ENCODE data around the gene PCDH15. TPM values are rescaled to one million over a fixed set of nuclear protein-coding genes. Genes with fewer than 3 reads are reported as not detected.

Gene PCDH15
- total and polyA plus RNA-seq, 2 experiments from 2014 or later = 0.29 to 0.66 TPM

DNA sequence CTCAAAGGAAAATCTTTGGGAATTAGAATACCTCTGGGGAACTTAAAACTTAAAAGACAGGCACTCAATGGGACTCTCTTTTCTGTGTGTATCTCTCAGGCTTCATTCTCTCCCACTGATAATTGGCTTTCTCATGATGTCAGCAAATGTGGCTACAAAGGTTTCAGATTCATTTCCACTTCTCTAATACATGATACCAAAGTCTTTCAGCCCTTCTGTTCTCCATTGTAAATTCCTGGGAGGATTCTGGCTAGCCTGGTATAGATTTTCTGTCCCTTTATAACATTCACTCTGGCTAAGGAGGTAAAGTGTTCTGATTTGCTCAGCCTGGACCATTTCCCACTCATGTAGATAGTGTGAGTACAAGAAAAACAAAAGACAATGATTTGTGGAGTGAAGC, 606.2 kb downstream of the PCDH15 start (continued):
- TF ChIP-seq, protein P1, sequence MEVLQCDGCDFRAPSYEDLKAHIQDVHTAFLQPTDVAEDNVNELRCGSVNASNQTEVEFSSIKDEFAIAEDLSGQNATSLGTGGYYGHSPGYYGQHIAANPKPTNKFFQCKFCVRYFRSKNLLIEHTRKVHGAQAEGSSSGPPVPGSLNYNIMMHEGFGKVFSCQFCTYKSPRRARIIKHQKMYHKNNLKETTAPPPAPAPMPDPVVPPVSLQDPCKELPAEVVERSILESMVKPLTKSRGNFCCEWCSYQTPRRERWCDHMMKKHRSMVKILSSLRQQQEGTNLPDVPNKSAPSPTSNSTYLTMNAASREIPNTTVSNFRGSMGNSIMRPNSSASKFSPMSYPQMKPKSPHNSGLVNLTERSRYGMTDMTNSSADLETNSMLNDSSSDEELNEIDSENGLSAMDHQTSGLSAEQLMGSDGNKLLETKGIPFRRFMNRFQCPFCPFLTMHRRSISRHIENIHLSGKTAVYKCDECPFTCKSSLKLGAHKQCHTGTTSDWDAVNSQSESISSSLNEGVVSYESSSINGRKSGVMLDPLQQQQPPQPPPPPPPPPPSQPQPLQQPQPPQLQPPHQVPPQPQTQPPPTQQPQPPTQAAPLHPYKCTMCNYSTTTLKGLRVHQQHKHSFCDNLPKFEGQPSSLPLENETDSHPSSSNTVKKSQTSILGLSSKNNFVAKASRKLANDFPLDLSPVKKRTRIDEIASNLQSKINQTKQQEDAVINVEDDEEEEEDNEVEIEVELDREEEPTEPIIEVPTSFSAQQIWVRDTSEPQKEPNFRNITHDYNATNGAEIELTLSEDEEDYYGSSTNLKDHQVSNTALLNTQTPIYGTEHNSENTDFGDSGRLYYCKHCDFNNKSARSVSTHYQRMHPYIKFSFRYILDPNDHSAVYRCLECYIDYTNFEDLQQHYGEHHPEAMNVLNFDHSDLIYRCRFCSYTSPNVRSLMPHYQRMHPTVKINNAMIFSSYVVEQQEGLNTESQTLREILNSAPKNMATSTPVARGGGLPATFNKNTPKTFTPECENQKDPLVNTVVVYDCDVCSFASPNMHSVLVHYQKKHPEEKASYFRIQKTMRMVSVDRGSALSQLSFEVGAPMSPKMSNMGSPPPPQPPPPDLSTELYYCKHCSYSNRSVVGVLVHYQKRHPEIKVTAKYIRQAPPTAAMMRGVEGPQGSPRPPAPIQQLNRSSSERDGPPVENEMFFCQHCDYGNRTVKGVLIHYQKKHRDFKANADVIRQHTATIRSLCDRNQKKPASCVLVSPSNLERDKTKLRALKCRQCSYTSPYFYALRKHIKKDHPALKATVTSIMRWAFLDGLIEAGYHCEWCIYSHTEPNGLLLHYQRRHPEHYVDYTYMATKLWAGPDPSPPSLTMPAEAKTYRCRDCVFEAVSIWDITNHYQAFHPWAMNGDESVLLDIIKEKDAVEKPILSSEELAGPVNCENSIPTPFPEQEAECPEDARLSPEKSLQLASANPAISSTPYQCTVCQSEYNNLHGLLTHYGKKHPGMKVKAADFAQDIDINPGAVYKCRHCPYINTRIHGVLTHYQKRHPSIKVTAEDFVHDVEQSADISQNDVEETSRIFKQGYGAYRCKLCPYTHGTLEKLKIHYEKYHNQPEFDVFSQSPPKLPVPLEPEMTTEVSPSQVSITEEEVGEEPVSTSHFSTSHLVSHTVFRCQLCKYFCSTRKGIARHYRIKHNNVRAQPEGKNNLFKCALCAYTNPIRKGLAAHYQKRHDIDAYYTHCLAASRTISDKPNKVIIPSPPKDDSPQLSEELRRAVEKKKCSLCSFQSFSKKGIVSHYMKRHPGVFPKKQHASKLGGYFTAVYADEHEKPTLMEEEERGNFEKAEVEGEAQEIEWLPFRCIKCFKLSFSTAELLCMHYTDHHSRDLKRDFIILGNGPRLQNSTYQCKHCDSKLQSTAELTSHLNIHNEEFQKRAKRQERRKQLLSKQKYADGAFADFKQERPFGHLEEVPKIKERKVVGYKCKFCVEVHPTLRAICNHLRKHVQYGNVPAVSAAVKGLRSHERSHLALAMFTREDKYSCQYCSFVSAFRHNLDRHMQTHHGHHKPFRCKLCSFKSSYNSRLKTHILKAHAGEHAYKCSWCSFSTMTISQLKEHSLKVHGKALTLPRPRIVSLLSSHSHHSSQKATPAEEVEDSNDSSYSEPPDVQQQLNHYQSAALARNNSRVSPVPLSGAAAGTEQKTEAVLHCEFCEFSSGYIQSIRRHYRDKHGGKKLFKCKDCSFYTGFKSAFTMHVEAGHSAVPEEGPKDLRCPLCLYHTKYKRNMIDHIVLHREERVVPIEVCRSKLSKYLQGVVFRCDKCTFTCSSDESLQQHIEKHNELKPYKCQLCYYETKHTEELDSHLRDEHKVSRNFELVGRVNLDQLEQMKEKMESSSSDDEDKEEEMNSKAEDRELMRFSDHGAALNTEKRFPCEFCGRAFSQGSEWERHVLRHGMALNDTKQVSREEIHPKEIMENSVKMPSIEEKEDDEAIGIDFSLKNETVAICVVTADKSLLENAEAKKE (CRISPR knock-in tag; IDR thresholded peaks at IDR 0.05) = no peak

DNA sequence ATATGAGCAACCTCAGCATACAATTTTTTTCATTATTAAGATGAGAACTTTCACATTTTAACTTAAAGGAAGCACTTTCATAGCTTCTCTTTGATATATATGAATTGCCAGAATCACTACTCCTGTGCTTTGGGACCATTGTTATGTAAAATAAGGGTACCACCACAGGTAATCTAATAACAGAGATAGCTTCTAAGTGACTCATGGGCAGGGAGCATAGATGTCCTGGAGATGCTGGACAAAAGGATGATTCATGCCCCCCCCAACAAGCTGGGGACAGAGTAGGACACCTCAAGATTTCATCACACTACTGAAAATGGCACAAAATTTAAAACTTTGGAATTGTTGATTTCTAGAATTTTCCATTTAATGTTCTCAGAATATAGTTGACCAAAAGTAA, 641.1 kb downstream of the PCDH15 start:
- Mint-ChIP-seq H3K27me3 (ENCODE audit: insufficient read depth, low read depth, poor library complexity) (no peaks in the 10 kb centered on the region), H3K27ac (no peak overlapping the region), H3K4me1 (no peaks in the 10 kb centered on the region), H3K36me3 (ENCODE audit: low read depth) (peaks cover 19% of the 10 kb centered on the region; the same call in 1 of the 3 replicates), H3K4me3 (no peak overlapping the region), H3K9me3 (peaks cover 15% of the 10 kb centered on the region)
- no peak for TF ChIP-seq STAT1 (IDR thresholded peaks at IDR 0.05; ENCODE audit: unreplicated experiment)
- no peak for TF ChIP-seq EZH2 (IDR thresholded peaks at IDR 0.05; ENCODE audit: low read depth, unreplicated experiment)
- TF ChIP-seq JUNB (IDR thresholded peaks at IDR 0.05; ENCODE audit: unreplicated experiment) = no peak
- no peak for TF ChIP-seq REST (IDR thresholded peaks at IDR 0.05; ENCODE audit: unreplicated experiment)
- no peak for TF ChIP-seq ETS1 (IDR thresholded peaks at IDR 0.05)
- no peak for TF ChIP-seq NANOG (IDR thresholded peaks at IDR 0.05; ENCODE audit: borderline replicate concordance)
- TF ChIP-seq CTCF (conservative IDR thresholded peaks at IDR 0.05; ENCODE audit: low read depth in 2 of 2) = no peak
- TF ChIP-seq CREB1 (CRISPR knock-in tag; IDR thresholded peaks at IDR 0.05; ENCODE audit: low read depth) = no peak
- H3K27ac ChIP-seq (ENCODE audit: low read depth) = no peak overlapping the region
- H3K79me2 ChIP-seq (replicated peaks; ENCODE audit: insufficient read depth) = no peaks in the 10 kb centered on the region
- no peaks in the 10 kb centered on the region for H3K4me1 ChIP-seq (ENCODE audit: insufficient read depth)
- H3K36me3 ChIP-seq (ENCODE audit: insufficient read depth) = no peaks in the 10 kb centered on the region; the same call in 1 of the 2 replicates
- H2AFZ ChIP-seq = no peak overlapping the region
- ATAC-seq (no peak), DNase-seq (ENCODE audit: low spot score) (peak; percentile 2)
- no peak overlapping the region for H3K4me3 ChIP-seq
- no peak overlapping the region for H3K4me2 ChIP-seq
- H3K9me2 ChIP-seq (ENCODE audit: insufficient read depth) = peaks cover 19% of the 10 kb centered on the region; the same call in 1 of the 2 replicates
- no peaks in the 10 kb centered on the region for H3F3A ChIP-seq (replicated peaks; ENCODE audit: low read depth)
- H4K20me1 ChIP-seq (replicated peaks; ENCODE audit: insufficient read depth) = no peaks in the 10 kb centered on the region
- H3K27me3 ChIP-seq (ENCODE audit: insufficient read depth) = no peaks in the 10 kb centered on the region
